A549 (cell line): ENCODE data around the gene SLC34A1. TPM values are rescaled to one million over a fixed set of nuclear protein-coding genes. Genes with fewer than 3 reads are reported as not detected.
"Not testable (repeated sequence)": the region's sequence is repeated elsewhere in the genome, so short reads cannot be mapped to it uniquely, and the experiment has no call there.

Source experiments
- ATAC-seq, 2 experiments: fragments of 200-7000 bp in 1 of 2; fragments of >200 bp in 1 of 2; cut with Nextera tagmentation in 1 of 2; cut with Tn5 transposase in 1 of 2; 3 replicates each; pipeline versions ENCODE4 v1.8.0 to v1.9.1; 2018 to 2020; ENCODE audit warnings: mild to moderate bottlenecking in 1 of 2, moderate library complexity in 1 of 2
- CTCF ChIA-PET: fragments of 300-600 bp; sonication (Branson Sonifier 250); formaldehyde crosslinking; extraction: SDS; loops from one replicate; lab custom pipeline; 2021; ENCODE audit warnings: antibody characterized with exemption, inconsistent platforms; lab: Yijun Ruan, JAX
- POLR2A ChIA-PET: fragments of 350-600 bp; formaldehyde crosslinking; extraction: SDS; loops from one replicate; lab custom pipeline; 2021; ENCODE audit warnings: antibody characterized with exemption, inconsistent platforms; lab: Yijun Ruan, JAX
- DNase-seq, 2 experiments: peaks; one replicate each; pipeline versions ENCODE4 v3.0.0 to v3.0.0-alpha.2; 2011 to 2016; ENCODE audit warnings: low read depth in 1 of 2, low spot score in 1 of 2
- FAIRE-seq: peaks from 2 replicates; lab custom pipeline; 2011; peaks lifted over from hg19 to GRCh38; lab: Jason Lieb, UNC
- H3K27ac ChIP-seq, 2 experiments: fragments of >200 bp; sonication (Bioruptor Twin); formaldehyde crosslinking; 3 replicates each; pipeline ENCODE4 v1.5.1; 2016 to 2017
- H3K4me1 ChIP-seq: fragments of >200 bp; sonication (Bioruptor Twin); formaldehyde crosslinking; 3 replicates; pipeline ENCODE4 v1.6.1; 2016
- H3K4me2 ChIP-seq: fragments of >200 bp; sonication (Bioruptor Twin); formaldehyde crosslinking; 3 replicates; pipeline ENCODE4 v1.6.1; 2016
- H3K4me3 ChIP-seq: fragments of >200 bp; sonication (Bioruptor Twin); formaldehyde crosslinking; 3 replicates; pipeline ENCODE4 v1.5.1; 2016
- H3K9me3 ChIP-seq: fragments of >200 bp; sonication (Bioruptor Twin); formaldehyde crosslinking; 3 replicates; pipeline ENCODE4 v1.6.1; 2016
- CBX2 ChIP-seq: fragments of 200-600 bp; sonication (generic); IDR thresholded peaks from 2 replicates; pipeline ENCODE4 v1.6.1; 2016; ENCODE audit warnings: low read depth, mild to moderate bottlenecking, borderline replicate concordance
- CHD2 ChIP-seq: fragments of 150-350 bp; IDR thresholded peaks from 2 replicates; pipeline ENCODE4 v1.6.1; 2014; ENCODE audit warnings: low read length; ENCODE audit not compliant: partially characterized antibody
- CHD4 ChIP-seq: fragments of 200-600 bp; sonication (generic); IDR thresholded peaks from 2 replicates; pipeline ENCODE4 v1.6.1; 2016; ENCODE audit warnings: antibody characterized with exemption, mild to moderate bottlenecking, borderline replicate concordance
- ELK1 ChIP-seq: fragments of 150-350 bp; IDR thresholded peaks from 2 replicates; pipeline ENCODE4 v1.6.1; 2014; ENCODE audit warnings: low read depth, mild to moderate bottlenecking, low read length
- HEYL ChIP-seq: fragments of 250-450 bp; sonication (Bioruptor Pico); IDR thresholded peaks from 2 replicates; pipeline ENCODE4 v1.8.0; 2021; ENCODE audit warnings: mild to moderate bottlenecking, moderate library complexity
- HMGXB4 ChIP-seq: fragments of 250-450 bp; sonication (Bioruptor Pico); IDR thresholded peaks from 2 replicates; pipeline ENCODE4 v1.5.0; 2021; ENCODE audit warnings: mild to moderate bottlenecking, moderate library complexity, borderline replicate concordance
- HOXB13 ChIP-seq: fragments of 250-450 bp; sonication (Bioruptor Pico); IDR thresholded peaks from 2 replicates; pipeline ENCODE4 v1.5.0; 2020; ENCODE audit warnings: low read depth, mild to moderate bottlenecking, moderate library complexity
- KDM1A ChIP-seq: fragments of 200-600 bp; sonication (generic); IDR thresholded peaks from 2 replicates; pipeline ENCODE4 v1.6.1; 2016; ENCODE audit warnings: low read depth, mild to moderate bottlenecking
- MAFK ChIP-seq: fragments of 450-650 bp; IDR thresholded peaks from 2 replicates; pipeline ENCODE4 v1.6.1; 2014; ENCODE audit not compliant: partially characterized antibody
- NR3C1 ChIP-seq: fragments of >200 bp; sonication (Bioruptor Twin); formaldehyde crosslinking; IDR thresholded peaks from 3 replicates; pipeline ENCODE4 v1.6.1; 2017
- RAD21 ChIP-seq, 2 experiments: fragments of >200 bp in 1 of 2; sonication (Bioruptor Twin) in 1 of 2; formaldehyde crosslinking in 1 of 2; IDR thresholded peaks in 1 of 2; conservative IDR thresholded peaks in 1 of 2; 2 replicates in 1 of 2; 3 replicates in 1 of 2; pipeline ENCODE4 v1.6.1; 2012 to 2018; ENCODE audit warnings: inconsistent platforms in 1 of 2
- RCOR1 ChIP-seq: fragments of 150-350 bp; IDR thresholded peaks from 2 replicates; pipeline ENCODE4 v1.6.1; 2014; ENCODE audit warnings: antibody characterized with exemption, low read length, low read depth
- RNF2 ChIP-seq: fragments of 200-600 bp; sonication (generic); IDR thresholded peaks from 2 replicates; pipeline ENCODE4 v1.6.1; 2016; ENCODE audit warnings: low read depth, mild to moderate bottlenecking, antibody characterized with exemption, moderate library complexity, borderline replicate concordance
- TP53 ChIP-seq: fragments of 250-450 bp; sonication (Bioruptor Pico); IDR thresholded peaks from 2 replicates; pipeline ENCODE4 v1.5.0; 2021; ENCODE audit warnings: mild to moderate bottlenecking, moderate library complexity
- ZFP36 ChIP-seq: fragments of 450-650 bp; IDR thresholded peaks from 2 replicates; pipeline ENCODE4 v1.6.1; 2014; ENCODE audit warnings: borderline replicate concordance; ENCODE audit not compliant: partially characterized antibody
- WGBS: methylation state at CpG from one replicate; pipeline ENCODE4 v1.1.6; 2017; ENCODE audit errors: missing lambda C conversion rate; 5-methylcytosine and 5-hydroxymethylcytosine counted together
- polyA plus RNA-seq, 4 experiments: library from polyadenylated mRNA; depleted of rRNA in 3 of 4; stranded (reverse); fragments of >200 nt; fragmentation: RNase III in 1 of 4; extraction: RNeasy Plus Mini Kit Qiagen cat#74134 plus additional on column Dnase treatment in 1 of 4; gene quantifications; 2 replicates in 3 of 4; 3 replicates in 1 of 4; pipeline ENCODE4 v1.2.3, GENCODE V29; 2011 to 2017

SLC34A1 gene
- polyA plus RNA-seq, 2 of the 4 experiments (the other 2 are of a cell fraction): 0.03 TPM; not detected in 1

- FAIRE-seq: no peak
- H3K27ac ChIP-seq: no peak overlapping the region
- ATAC-seq: no peak
- 82% methylated on average over 20 of the region's 22 CpGs for WGBS
- TF ChIP-seq MAFK: no peak
- TF ChIP-seq CHD2: no peak
- no peak for TF ChIP-seq KDM1A
- TF ChIP-seq HEYL (CRISPR knock-in tag): no peak
- no peak for TF ChIP-seq ZFP36
- no peak for TF ChIP-seq TP53 (CRISPR knock-in tag)
- TF ChIP-seq, all 56 proteins: peak for 0
- no peak for DNase-seq
- Histone ChIP-seq H3K4me2 (no peak overlapping the region), H3K4me1 (0 out of 3 replicates have a peak, but pooled peaks cover 10% of the 10 kb centered on the region), H3K9me3 (no peaks in the 10 kb centered on the region), H3K4me3 (no peak overlapping the region)
- POLR2A ChIA-PET: no interaction called here
- CTCF ChIA-PET: interaction anchor here (0.6 to 3.3 kb wide), 10 partner anchors 8 to 64 kb away, joined by 3 to 21 read pairs (median 4); partner anchors contain the start of gene SLC34A1
Observed at GRCh38 chr5:177338251-177339106, 45.8 kb upstream of the SLC34A1 start.

GRCh38 chr5:177339107-177339638 is 45.1 kb upstream of the SLC34A1 start:
- no peak for FAIRE-seq

DNA sequence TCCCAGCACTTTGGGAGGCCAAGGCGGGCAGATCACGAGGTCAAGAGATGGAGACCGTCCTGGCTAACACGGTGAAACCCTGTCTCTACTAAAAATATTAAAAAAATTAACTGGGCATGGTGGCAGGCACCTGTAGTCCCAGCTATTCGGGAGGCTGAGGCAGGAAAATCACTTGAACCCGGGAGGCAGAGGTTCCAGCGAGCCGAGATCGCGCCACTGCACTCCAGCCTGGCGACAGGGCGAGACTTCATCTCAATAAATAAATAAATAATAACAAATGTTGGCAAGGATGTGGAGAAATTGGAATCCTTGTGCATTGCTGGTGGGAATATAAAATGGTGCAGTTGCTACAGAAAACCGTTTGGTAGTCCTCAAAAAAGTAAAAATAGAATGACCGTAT is 41.2 kb upstream of the SLC34A1 start:
- POLR2A ChIA-PET: interaction anchor here (0.6 kb wide), 1 partner anchor 206 kb away, joined by 4 read pairs; no protein-coding TSS in a partner anchor
- H3K4me3 ChIP-seq, H3K9me3 ChIP-seq, DNase-seq, ATAC-seq, H3K27ac ChIP-seq, H3K4me2 ChIP-seq, H3K4me1 ChIP-seq, FAIRE-seq: not testable (repeated sequence)
- CTCF ChIA-PET: interaction anchor here (1.7 kb wide), 1 partner anchor 25 kb away, joined by 5 read pairs; no protein-coding TSS in a partner anchor
- 95% methylated on average over 14 of the region's 14 CpGs for WGBS

More at GRCh38 chr5:177339107-177339638, 45.1 kb upstream of the SLC34A1 start:
- no peak for DNase-seq
- POLR2A ChIA-PET: no interaction called here
- CTCF ChIA-PET: interaction anchor here (1.0 to 2.6 kb wide), 6 partner anchors 19 to 64 kb away, joined by 4 to 9 read pairs (median 4); no protein-coding TSS in a partner anchor
- H3K4me3 ChIP-seq: no peak overlapping the region
- H3K27ac ChIP-seq: no peak overlapping the region
- no peaks in the 10 kb centered on the region for H3K9me3 ChIP-seq
- 0 out of 3 replicates have a peak, but pooled peaks cover 10% of the 10 kb centered on the region for H3K4me1 ChIP-seq
- no peak for ATAC-seq
- H3K4me2 ChIP-seq: no peak overlapping the region
- TF ChIP-seq CHD4: no peak
- no peak for TF ChIP-seq CBX2
- no peak for TF ChIP-seq HOXB13 (CRISPR knock-in tag)
- TF ChIP-seq HMGXB4 (CRISPR knock-in tag): no peak
- TF ChIP-seq RAD21 (conservative IDR thresholded peaks at IDR 0.05 in 1 of 2, IDR thresholded peaks at IDR 0.05 in 1 of 2): no peak
- no peak for TF ChIP-seq RCOR1
- TF ChIP-seq KDM1A: no peak
- TF ChIP-seq NR3C1: no peak
- 71% methylated on average over 10 of the region's 11 CpGs for WGBS

DNA sequence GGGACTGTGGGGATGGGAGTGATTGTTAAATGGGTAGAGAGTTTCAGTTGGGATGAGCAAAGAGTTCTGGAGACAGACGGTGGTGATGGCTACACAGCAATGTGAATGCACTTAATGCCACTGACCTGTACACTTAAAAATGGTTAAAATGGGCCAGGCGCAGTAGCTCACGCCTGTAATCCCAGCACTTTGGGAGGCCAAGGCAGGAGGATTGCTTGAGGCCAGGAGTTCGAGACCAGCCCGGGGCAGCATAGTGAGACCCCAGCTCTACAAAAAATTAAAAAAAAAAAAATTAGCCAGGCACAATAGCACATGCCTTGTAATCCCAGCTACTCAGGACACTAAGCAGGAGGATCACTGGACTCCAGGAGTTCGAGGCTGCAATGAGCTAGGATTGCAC is 40.5 kb upstream of the SLC34A1 start:
- ChIA-PET POLR2A (no interaction called here), CTCF (interaction anchor here (0.7 to 1.3 kb wide), 3 partner anchors 12 to 26 kb away, joined by 3 to 4 read pairs (median 3); no protein-coding TSS in a partner anchor)
- H3K9me3 ChIP-seq: no peaks in the 10 kb centered on the region
- DNase-seq (no peak), FAIRE-seq (no peak)
- TF ChIP-seq RNF2: no peak
- TF ChIP-seq HEYL (CRISPR knock-in tag): no peak
- TF ChIP-seq ELK1: no peak
- TF ChIP-seq, all 56 proteins: peak for 0
- no peak overlapping the region for H3K4me2 ChIP-seq
- 0 out of 3 replicates have a peak, but pooled peaks cover 9% of the 10 kb centered on the region for H3K4me1 ChIP-seq
- no peak overlapping the region for H3K27ac ChIP-seq
- 90% methylated on average over 6 of the region's 6 CpGs for WGBS
- no peak overlapping the region for H3K4me3 ChIP-seq
- no peak for ATAC-seq
